ENCODE results near the gene PIK3IP1.

GRCh38 chr22:31268281-31268680, 24.0 kb downstream of the PIK3IP1 start:
- no peak for TF ChIP-seq CTCF (IDR thresholded peaks at IDR 0.05; ENCODE audit: low read depth, low read length, missing input control)
- TF ChIP-seq SP1 (IDR thresholded peaks at IDR 0.05): no peak
- no peak for TF ChIP-seq TAF1 (conservative IDR thresholded peaks at IDR 0.05)
- no peak for TF ChIP-seq YY1 (IDR thresholded peaks at IDR 0.05)
- TF ChIP-seq REST (IDR thresholded peaks at IDR 0.05): no peak
- no peak for TF ChIP-seq GABPA (IDR thresholded peaks at IDR 0.05 in 1 of 2, conservative IDR thresholded peaks at IDR 0.05 in 1 of 2)
- no peak for TF ChIP-seq MAX (IDR thresholded peaks at IDR 0.05)
- no peak for TF ChIP-seq EGR1 (IDR thresholded peaks at IDR 0.05; ENCODE audit: low read depth in 2 of 2)
- TF ChIP-seq RAD21 (IDR thresholded peaks at IDR 0.05): no peak
- no peak for TF ChIP-seq RXRA (IDR thresholded peaks at IDR 0.05)
- no peak for TF ChIP-seq JUND (IDR thresholded peaks at IDR 0.05)
- TF ChIP-seq HNF4A (conservative IDR thresholded peaks at IDR 0.05): no peak
- TF ChIP-seq ZBTB33 (IDR thresholded peaks at IDR 0.05): no peak
- TF ChIP-seq ATF3 (IDR thresholded peaks at IDR 0.05): no peak
